NCI-H1436 treated with DMSO at 0.1 percent for 48 hours (cell line): ENCODE data around the gene TSR3.

Experiments
- DNase-seq: peaks from one replicate; lab custom pipeline; 2025; lab: John Stamatoyannopoulos, UW

Gene TSR3

DNA sequence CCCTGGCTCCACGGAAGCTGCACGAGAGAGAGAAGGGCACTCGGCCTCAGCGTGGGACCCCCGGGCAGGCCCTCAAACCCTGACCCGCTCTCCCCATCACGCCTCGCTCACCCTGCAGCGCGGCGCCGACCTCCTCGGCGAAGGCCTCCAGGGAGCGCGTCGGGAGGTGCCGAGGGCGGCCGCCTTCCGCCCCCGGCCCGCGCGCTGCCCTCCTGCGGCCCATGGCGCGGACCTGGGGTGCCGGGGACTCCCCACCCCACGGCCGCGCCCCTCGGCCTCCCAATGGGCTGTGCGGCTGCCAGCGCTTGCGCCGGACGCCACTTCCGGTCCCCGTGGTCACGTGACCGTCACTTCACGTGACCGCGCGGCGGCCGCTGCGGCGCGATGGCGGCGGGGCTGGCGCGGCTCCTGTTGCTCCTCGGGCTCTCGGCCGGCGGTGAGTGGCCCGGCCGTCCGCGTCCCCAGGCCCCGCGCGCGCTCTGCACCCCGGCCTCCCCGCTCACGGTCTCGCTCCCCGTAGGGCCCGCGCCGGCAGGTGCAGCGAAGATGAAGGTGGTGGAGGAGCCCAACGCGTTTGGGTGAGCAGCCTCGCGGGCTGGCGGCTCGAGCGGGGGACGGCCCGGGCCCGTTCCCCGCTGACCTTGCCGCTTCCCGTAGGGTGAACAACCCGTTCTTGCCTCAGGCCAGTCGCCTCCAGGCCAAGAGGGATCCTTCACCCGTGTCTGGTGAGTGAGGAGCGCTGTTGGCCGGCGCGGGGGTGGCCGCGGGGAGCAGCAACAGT lies at the start of gene TSR3, which contains the start of gene GNPTG:
TSS of gene TSR3 (minus strand) at position 297 of the 781 bp plus-strand sequence. CDS start at position 223, 74 bp downstream.
TSS of gene GNPTG (plus strand) at position 350 of the 781 bp plus-strand sequence. CDS start at position 385, 35 bp downstream.
- no peak for DNase-seq

DNA sequence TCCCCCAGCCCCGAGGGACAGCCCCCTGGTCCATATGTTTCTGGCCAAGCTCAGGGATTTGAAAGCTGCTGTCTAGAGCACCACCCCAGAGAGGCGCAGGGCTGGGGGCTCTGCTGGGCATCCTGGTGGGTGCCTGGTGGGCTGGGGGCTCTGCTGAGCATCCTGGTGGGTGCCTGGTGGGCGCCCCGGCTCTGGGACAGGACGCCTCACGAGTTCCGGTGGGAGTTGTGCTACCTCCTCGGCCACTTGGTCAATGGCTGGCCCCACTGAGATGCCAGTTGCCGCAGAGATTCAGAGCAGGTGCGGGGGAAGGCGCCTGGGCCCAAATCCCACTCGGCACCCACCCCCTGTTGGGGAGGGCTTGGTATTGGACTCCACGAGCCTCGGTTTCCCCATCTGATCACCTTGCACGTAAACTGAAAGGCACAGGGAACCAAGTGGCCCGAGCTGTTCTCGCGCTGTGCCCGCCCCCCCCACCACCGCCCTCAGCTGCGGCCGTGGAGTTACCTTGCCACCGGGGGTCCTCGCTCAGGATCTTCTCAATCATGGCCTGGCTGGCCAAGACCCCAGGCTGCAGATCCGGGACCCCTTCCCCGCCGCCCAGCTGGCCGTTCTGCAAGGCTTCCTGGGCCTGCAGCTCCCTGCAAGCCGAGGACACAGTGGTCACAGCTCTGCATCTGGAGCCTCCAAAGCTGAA lies 49.5 kb upstream of the TSR3 start:
- no peak for DNase-seq

DNA sequence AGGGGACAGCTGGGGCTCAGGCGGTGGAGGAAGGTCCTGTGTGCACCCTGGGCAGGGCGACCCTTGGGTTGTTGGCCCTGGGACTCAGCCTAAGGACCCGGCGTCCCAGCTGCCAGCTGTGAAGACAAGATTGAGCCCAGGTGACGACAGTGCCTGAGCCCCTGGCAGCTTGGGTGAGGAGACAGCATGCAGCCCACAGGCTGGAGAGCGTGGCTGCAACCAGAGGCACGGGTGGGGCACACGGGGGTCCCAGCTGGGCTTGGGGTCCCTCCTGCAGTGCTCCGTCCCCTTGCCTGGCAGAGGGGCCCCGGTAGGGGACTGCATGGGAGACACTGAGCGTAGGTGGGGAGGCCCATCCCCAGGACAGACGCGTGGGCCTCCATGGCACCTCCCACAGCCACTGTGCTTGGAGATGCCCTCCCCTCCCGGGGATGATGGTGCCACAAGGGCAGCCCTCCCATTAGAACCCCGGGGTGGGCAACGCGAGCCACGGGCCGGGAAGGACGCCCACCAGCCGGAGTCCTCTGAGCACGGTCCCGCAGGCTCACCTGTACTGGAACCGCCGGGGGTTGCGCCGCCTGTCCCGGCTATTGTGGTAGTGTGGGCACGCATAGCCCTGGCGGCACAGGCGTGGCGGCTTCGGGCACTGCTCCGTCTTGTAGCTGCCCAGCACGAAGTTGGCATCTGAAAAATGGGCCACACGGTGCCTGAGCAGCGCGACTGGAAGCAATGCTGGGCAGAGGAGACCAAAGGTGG lies 47.3 kb upstream of the TSR3 start:
- DNase-seq: no peak

DNA sequence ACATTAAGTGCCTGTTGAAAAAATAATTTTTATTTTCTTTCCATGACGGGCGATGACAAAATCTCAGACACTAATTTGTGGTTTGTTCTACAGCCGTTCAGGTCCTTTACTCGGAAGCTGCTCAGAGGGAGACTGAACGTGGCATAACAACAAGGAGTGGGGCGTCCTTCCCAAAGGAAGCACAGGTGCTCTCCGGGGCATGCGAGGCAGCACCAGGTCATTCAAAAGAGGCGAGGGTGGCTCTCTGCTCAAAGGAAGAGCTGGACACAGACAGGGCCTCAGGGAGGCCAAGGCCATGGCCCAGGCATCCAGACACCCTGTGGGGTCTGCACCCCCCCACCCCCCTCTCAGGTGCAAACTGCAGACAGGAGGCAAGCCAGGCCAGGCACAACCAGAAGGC lies 46.7 kb upstream of the TSR3 start:
- no peak for DNase-seq

DNA sequence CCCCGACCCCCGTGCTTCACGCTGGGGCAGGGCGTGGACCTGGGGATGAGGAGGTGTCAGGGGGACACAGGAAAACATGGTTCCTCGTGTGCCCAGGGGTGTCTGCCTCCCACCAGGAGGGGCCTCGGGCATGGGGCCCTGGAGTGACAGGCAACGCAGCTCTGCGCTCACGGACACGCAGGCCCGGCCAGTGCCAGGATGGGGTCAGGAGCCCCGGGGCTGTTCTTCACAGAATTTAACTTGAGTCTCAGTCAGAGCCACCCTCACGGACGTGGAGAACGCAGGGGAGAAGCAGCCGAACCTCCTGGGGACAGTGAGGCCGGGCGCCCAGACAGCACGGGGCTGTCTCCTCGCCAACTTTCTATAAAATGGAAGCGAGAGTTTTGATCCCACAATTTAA lies 46.1 kb upstream of the TSR3 start:
- no peak for DNase-seq

DNA sequence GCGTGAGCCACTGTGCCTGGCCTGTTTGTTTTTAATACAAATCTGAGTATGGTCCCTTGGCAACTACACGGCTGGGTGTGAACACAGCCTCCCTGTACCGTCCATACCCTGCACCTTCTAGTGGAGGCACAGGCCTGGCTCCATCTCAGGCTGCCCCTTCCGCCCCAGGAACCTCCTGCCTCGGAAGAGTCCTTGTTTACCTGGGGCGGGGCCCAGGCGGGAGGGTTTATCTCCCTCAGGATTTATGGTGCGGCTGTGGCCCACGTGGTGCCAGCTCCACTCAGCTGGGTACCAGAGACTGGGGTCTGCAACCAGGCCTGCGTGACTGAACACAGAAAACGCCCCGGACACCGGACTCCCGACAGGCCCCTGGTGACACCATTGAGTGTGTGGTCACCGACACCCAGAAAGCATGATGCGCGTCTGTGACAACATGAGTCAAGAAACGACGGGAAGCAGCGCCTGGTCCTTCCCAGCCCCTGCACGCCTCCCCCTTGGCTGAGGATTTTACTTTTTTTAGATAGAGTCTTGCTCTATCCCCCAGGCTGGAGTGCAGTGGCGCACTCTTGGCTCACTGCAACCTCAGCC lies 43.9 kb upstream of the TSR3 start:
- no peak for DNase-seq

DNA sequence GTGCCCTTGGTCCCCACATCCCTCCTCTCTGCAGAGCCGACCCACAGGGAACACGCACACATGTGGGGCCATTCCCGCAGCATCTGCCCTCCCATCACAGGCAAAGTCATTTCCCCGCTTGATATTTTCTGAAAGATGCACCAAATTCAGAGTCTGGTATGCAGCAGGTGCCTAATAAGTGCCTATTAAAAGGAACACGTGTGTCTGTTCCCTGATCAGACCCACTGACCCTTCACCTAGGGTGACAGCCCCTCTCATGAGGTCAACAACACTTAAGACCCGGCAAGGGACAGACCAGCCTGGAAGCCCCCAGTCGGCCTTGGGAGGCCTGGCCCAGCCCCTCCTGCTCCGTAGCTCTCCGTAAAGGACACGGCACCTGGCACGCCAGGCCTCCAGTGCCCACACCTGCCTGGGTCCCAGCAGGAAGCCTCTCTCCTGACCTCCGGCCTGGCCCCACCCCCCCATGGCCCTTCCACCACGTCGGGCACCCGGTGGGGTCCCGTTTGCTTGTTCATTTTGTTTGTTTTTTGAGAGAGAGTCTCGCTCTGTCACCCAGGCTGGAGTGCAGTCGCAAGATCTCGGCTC lies 42.8 kb upstream of the TSR3 start:
- DNase-seq: no peak

DNA sequence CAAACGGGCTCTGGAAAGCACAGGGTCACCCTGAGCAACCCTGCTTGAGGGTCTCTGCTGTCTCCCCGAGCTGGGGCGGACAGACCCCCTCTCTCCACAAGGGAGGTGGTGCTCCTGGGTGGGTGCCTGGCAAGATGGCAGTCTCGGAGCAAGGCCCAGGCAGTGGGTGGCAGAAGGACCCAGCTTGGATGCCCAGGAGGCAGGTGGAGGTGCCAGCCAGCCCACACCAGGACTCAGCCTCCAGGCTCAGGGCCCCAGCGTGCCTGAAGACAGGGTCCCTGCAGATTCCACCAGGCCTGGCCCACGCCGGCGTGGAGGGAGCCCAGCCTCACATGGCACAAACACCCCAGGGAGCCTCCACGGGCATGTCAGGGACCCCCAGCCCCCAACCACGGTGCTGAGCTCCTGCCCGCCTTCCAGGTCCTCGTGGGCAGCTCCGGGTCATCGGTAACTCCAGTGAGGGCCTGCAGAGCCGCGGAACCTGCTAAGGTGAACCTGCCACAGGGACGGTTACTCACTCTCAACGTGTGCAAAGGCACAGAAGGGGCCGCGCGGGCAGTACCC lies 42.0 kb upstream of the TSR3 start:
- no peak for DNase-seq

DNA sequence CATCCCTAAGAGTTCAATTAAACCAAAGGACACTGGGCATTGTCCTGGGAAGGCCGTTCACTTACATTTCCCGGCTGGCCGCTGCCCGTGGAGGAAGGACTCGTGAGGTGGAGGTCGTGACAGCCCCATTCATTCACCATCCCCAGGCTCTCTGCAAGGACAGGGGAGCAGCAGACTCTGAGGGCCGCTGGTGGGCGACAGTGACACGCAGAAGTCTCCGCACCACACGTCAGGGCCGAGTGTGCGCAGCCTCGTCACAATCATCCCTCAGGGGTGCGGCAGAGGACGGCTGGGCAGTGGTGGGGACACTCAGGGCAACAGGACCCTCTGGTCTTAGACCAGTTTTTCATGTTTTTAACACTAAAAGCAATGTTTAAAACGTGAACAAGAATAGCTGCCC lies 41.1 kb upstream of the TSR3 start:
- DNase-seq: no peak

DNA sequence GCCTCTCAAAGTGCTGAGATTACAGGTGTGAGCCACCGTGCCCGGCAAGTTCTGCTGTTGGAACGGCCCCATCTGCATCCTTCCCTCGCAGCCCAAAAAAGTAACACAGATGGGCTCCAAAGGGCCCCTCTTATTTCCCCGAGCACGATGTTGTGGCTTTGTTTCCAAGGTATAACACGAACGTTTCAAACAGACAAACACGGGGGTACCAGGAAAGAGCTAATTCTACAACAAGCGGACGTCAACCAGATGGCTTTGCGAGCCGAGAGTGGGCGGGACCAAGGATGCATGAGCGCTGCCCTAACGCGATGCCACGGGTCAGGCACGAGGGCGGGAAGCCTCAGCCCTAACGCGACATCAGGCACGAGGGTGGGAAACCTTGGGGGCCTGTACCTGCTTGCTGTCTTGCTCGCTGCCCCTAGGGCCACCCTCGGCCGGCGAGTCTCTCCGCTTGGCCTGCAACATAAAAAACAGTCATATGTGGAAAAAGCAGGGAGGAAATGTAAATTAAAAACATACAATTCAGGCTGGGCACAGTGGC lies 38.6 kb upstream of the TSR3 start:
- DNase-seq: no peak

DNA sequence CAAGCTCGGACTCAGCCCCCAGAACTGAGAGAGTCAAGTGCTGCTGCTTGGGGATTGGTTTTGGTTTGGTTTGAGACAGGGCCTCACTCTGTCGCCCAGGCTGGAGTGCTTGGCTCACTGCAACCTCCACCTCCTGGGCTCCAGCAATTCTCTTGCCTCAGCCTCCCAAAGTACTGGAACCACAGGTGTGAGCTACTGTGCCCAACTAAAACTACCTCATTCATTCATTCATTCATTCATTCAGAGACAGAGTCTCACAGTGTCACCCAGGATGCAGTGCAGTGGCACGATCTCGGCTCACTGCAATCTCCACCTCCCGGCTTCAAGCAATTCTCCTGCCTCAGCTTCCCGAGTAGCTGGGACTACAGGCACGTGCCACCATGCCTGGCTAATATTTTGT lies 38.1 kb upstream of the TSR3 start:
- no peak for DNase-seq

DNA sequence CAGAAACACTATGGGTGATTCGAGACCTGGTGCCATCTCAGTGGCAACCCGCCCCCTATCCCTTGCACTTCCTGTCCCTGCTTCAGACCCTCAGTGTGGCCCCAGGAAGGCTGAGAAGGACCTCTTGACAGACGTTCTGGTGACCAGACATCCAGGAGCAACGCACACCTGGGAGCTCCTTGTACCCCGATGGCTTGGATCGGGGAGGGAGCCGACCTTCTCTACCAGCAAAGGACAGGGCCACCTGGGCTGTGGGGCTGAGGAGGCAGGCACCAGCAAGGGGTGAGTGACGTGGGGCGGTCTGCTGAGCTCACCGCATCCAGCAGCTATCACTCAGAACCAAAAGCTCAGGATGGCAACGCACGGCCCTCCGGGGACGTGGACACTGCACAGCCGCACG lies 35.7 kb upstream of the TSR3 start:
- DNase-seq: no peak

DNA sequence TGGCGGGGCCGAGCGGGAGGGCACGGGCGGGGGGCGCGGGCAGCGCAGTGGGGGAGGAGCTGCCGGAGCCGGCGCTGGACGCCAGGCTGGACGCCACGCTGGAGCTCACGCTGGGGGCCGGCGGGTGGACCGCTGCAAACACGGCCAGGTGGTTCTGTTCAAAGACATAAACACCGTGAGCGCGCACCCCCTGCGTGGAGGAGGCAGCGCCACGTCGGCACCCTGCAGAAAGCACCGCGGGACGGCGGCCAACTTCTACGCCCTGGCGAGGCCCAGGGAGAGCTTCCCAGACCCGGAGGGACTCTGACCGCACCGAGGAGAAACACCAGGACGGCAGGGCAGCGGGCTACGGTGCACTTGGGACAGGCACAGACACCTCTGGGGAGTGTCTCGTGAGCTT lies 33.6 kb upstream of the TSR3 start:
- no peak for DNase-seq

DNA sequence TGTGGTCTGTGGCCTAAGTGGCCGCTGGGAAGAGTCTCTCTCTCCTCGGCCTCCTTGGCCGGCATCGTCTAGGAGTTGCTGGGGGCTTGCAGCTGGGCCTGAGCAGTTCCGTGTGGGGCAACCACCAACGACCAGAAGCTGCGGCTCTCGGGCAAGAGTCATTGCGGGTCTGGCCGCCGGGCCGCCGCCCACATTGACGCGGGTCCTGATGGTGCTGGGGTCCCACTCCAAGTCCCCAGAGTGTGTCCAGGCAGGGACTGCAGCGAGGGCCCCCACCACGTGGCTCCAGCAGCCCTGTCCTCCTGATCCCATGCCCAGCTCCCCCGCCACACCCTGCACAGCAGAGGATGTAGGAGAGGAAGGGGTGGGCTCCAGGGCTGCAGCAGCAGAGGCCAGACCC lies 31.9 kb upstream of the TSR3 start:
- no peak for DNase-seq

DNA sequence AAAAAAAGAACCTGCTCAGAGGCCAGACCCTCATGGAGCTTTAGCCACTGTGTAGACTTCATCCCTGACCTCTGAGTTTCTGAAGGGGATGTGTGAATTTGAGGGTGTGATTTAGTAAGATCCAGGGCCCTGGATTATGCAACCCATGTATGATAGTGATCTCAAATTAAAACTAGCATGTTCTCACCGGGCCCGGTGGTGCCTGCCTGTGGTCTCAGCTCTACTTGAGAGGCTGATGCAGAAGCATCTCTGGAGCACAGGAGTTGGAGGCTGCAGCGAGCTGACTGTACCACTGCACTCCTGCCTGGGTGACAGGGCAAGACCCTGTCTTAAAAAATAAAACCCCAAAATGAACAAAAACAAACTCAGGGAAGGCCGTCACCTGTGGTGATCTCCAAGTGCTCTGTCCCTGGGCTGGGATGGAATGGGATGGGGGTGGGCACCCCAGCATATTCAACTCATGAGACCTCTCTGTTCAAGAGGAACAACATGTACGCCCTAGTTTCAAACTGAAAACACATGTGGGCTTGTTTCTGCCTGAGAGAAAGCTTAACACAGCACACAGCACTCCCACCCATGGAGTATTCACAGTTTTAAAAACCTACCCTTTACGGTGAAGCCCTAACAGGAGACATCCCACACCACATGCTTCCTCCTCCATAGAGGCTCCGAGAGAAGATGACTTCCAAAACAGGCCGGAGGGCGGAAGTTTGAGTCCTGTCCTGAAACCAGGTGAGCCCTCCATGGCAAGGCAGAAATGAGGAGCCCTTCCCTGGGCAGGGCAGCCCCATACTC lies 30.1 kb upstream of the TSR3 start:
- DNase-seq: no peak

DNA sequence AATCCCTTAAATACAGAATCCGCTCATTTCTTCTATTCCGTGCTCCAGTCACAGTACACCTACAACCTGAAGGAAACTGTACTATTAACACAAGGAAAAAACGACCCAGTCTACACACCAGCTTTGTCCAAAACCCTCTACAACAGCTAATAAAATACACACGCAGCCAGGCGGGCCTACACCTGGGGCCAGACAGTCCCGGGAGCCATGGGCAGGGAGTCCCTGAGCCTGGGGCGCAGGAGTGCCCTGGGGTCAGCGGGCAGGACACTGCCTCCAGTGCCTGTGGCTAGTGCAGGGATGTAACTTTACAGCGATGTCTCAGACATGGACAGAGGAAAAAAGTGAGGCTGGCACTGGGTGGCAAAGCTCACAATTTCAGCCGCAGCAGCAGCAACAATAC lies 28.5 kb upstream of the TSR3 start:
- no peak for DNase-seq

DNA sequence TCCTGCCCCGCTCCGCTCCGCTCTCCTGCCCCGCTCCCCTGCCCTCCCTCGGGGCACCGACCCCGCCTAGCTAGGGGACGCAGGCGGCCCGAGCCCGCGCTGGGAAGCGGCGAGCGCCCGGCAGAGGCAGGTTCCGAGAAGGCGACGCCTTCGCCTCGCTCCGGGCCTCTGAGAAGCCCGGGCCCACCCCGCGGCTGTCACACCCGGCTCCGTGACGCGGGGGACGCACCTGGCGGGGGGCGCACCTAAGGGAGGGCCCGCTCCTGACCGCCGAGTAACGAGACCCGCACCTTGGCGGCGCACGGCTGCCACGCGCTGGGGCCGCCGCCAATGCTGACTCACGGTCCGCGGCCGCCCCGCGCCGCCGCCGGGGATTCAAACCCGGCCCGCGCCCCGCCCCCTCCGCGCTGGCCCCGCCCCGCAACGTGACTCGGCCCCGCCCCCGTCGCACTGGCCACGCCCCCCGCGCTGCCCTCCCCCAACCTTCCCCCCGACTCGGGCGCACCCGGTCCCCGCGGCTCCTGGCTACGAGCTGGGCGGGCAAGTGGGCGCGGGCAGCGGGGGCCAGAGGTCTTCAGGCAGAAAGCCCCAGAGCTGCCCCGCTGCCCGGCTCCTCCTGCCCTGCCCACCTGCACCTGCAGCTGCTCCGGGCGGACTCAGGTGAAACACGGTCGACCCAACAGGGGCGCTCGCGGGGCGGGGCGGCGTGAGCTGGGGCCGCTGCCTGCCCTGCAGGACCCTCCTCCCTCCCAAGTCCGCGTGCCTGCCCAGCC lies 27.8 kb upstream of the TSR3 start:
- no peak for DNase-seq

DNA sequence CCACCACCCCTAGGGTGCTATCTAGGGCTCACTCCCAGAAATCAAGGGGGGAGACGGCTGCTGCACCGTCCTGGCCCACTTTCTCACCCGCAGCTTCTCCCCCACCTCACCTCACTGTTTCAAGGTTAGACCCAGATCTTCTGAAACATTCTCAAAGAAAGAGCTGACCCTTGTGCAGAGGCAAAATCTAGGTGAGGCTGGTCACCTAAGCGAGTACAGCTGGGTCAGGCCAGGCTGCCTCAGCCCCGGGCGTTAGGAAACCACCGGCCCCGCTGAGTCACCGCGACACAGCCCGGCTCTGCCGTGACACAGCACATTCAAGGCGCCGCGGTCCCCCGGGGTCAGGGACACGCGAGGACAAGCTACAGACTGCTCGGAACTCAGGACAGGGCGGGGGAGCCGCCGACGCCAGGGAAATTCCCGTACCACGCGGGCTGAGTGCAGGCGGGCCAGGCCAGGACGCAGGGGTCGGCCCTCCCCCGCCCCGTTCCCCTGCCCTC lies 27.2 kb upstream of the TSR3 start:
- DNase-seq: no peak

DNA sequence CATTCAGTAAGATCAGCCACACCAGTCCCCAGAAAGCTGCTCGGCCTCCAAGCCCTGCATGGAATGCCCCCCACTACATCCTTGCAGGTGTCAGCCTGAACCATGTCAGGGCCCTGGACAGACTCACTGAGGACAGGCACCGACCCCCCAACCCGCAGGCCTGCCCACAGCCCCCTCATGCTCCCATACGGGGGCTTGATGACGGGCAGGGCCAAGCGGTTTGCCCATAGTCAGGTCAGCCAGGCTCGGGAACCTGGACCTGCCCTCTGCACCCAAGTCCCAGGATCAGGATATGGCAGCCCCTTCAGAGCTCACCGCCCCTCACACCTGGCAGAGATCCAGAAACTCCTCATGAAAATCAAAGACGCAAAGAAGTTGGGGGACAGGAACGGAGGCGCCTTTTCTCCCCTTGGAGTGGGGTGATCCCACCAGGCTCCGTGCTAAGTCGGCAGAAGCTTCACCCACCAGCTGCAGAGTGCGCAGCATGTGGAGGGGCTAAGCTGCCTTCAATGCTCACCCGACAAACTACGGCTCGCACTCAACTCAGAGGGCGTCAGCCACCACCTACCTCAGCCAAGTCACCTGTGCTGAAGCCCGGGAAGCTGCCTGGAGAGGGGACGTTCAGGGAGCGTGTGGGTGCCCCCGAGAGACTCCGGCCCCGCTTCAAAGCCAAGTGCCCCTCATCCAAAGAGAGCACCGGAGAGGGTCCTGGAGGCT lies 26.6 kb upstream of the TSR3 start:
- no peak for DNase-seq
